ENCODE measurements around the gene NOTCH2.
"Not testable (repeated sequence)": the region's sequence is repeated elsewhere in the genome, so short reads cannot be mapped to it uniquely, and the experiment has no call there.

NOTCH2 gene

GRCh38 chr1:120069067-120069919 is at the start of gene NOTCH2:
NOTCH2 (minus strand) TSS chr1:120069662; CDS start chr1:120069406, 256 bp downstream.
- FAIRE-seq, result not testable (repeated sequence)

- FAIRE-seq, result peak; percentile 93
These were observed 48.1 kb upstream of the NOTCH2 start for GRCh38 chr1:120117371-120118177.

- not testable (repeated sequence) for FAIRE-seq
These were observed 46.6 kb upstream of the NOTCH2 start for GRCh38 chr1:120116094-120116493.

- FAIRE-seq, result not testable (repeated sequence)
These were observed 43.7 kb upstream of the NOTCH2 start for GRCh38 chr1:120113134-120113533.

GRCh38 chr1:120112212-120112611 is 42.8 kb upstream of the NOTCH2 start:
- FAIRE-seq, result not testable (repeated sequence)

GRCh38 chr1:120111771-120112170 is 42.3 kb upstream of the NOTCH2 start:
- FAIRE-seq, result not testable (repeated sequence)

- FAIRE-seq, result not testable (repeated sequence)
These were observed 41.5 kb upstream of the NOTCH2 start for GRCh38 chr1:120111008-120111407.

GRCh38 chr1:120109656-120110055 is 40.2 kb upstream of the NOTCH2 start:
- not testable (repeated sequence) for FAIRE-seq

GRCh38 chr1:120109180-120109579 is 39.7 kb upstream of the NOTCH2 start:
- FAIRE-seq, result not testable (repeated sequence)

- not testable (repeated sequence) for FAIRE-seq
These were observed 35.8 kb upstream of the NOTCH2 start for GRCh38 chr1:120105288-120105687.

GRCh38 chr1:120103768-120104167 is 34.3 kb upstream of the NOTCH2 start:
- FAIRE-seq, result not testable (repeated sequence)

GRCh38 chr1:120101593-120101992 is 32.1 kb upstream of the NOTCH2 start:
- not testable (repeated sequence) for FAIRE-seq

- FAIRE-seq, result not testable (repeated sequence)
These were observed 31.1 kb upstream of the NOTCH2 start for GRCh38 chr1:120100590-120100989.

- not testable (repeated sequence) for FAIRE-seq
These were observed 29.7 kb upstream of the NOTCH2 start for GRCh38 chr1:120098986-120099759.

- not testable (repeated sequence) for FAIRE-seq
These were observed 27.6 kb upstream of the NOTCH2 start for GRCh38 chr1:120096981-120097545.

- FAIRE-seq, result not testable (repeated sequence)
These were observed 24.2 kb upstream of the NOTCH2 start for GRCh38 chr1:120093548-120094181.

- FAIRE-seq, result not testable (repeated sequence)
These were observed 23.1 kb upstream of the NOTCH2 start for GRCh38 chr1:120092232-120093218.

GRCh38 chr1:120090830-120091229 is 21.4 kb upstream of the NOTCH2 start:
- not testable (repeated sequence) for FAIRE-seq

- FAIRE-seq, result not testable (repeated sequence)
These were observed 18.5 kb upstream of the NOTCH2 start for GRCh38 chr1:120087959-120088358.

- not testable (repeated sequence) for FAIRE-seq
These were observed 405 bp upstream of the NOTCH2 start for GRCh38 chr1:120069920-120070214.

GRCh38 chr1:120068683-120069066 is 787 bp downstream of the NOTCH2 start:
- not testable (repeated sequence) for FAIRE-seq
